Measurements from ENCODE around the gene CLCN1.

DNA sequence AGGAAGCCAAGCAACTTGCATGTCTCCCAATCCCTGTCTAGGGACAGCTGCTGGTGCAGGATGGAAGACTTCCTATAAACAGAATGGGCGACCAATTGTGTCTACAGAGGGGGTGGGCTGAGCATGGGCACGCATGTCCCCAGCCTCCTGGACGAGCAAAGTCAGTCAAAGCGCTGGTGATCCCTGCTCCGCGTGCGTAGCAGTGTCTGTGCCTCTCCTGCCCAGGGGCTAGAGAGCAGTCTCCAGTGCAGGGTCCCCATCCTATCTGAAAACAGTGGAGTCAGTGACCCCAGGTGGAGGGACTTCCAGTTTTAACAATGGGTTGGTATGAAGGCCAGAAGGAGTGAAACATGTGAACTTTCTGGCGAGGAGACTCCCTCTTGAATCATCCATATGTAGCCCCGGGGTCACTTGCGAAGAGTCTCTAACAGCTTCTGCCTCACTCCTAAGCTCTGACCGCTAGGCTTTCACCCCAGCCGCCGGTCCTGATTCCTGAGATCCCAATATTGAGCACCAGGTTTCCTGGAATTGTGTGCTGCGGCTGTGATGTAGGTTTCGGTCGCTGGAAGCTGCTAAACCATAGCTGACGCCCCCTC lies 28.5 kb upstream of the CLCN1 start:
- TF ChIP-seq POLR2AphosphoS5 (IDR thresholded peaks at IDR 0.05; ENCODE audit: low read depth) (no peak; the same call in 1 of the 2 replicates), GABPA (IDR thresholded peaks at IDR 0.05; ENCODE audit: low read depth) (no peak), SPI1 (IDR thresholded peaks at IDR 0.05; ENCODE audit: borderline replicate concordance, low read depth) (no peak)

Measured in HL-60 (cell line).